GM12891 (cell line): Measurements from ENCODE around the gene TRPC4.

Experiments
- POLR2A ChIP-seq: IDR thresholded peaks from 2 replicates; pipeline ENCODE4 v1.6.1; 2011; ENCODE audit warnings: low read depth, low read length, control low read depth
- POLR2AphosphoS5 ChIP-seq: IDR thresholded peaks from 2 replicates; pipeline ENCODE4 v1.6.1; 2011; ENCODE audit warnings: low read depth, low read length, control low read depth

- TF ChIP-seq POLR2A (no peak), POLR2AphosphoS5 (no peak)
Observed at GRCh38 chr13:37682496-37682895, 187.1 kb downstream of the TRPC4 start.
